NCI-H345 treated with DMSO at 0.1 percent for 48 hours (cell line): ENCODE measurements around the gene ARRDC1.

ENCODE experiments used
- DNase-seq: peaks from one replicate; lab custom pipeline; 2025; ENCODE audit not compliant: unreplicated experiment; lab: John Stamatoyannopoulos, UW

ARRDC1 gene

GRCh38 chr9:137632230-137633161, 27.0 kb downstream of the ARRDC1 start:
- DNase-seq: no peak

GRCh38 chr9:137634016-137634415, 28.5 kb downstream of the ARRDC1 start:
- DNase-seq: no peak

DNA sequence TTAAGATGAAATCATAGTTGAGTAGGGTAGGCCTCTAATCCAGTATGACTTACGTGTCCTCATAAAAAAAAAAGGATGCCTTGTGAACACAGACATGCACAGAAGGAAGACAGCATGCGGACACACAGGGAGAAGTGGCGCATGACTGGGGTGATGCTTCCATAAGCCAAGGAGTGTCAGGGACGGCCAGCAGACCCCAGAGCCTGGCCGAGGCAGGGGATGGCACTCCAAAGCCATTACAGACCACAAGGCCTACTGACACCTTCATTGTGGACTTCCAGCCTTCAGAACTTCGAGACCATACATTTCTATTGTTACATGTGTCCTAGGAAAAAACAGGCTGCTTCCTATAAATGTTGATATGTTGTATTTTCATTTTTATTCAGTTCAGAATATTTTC, 33.2 kb downstream of the ARRDC1 start:
- DNase-seq: no peak

DNA sequence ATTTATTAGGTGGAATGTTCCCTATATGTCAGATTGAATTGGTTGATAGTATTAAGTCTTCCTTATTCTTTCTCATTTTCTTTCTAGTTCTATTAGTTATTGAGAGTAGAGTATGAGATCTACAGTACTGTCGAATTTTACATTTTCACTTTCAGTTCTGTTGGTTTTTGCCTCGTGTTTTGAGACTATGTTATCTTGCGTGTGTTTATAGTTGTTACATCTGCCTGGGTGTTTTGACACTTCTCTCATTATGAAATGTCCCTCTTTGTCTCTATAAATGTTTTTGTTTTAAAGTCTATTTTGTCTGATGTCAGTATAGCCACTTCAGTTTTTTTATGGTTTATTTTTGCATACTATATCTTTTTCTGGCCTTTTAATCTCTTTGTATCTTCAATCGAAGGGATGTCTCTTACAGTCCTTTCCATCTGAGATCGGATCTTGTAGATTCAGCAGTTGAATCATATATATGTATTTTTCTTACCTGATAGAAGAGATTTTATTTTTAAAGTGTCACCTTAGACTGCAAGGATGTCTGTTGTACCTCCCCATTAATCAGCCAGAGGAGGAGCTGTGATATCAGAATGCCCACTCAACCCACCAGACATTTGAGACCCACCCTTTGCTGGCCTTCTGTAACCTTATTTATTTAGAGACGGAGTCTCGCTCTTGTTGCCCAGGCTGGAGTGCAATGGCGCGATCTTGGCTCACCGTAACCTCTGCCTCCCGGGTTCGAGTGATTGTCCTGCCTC, 34.0 kb downstream of the ARRDC1 start:
- no peak for DNase-seq

GRCh38 chr9:137640862-137641261, 35.4 kb downstream of the ARRDC1 start:
- DNase-seq: no peak

GRCh38 chr9:137642118-137642601, 36.7 kb downstream of the ARRDC1 start:
- DNase-seq: no peak

DNA sequence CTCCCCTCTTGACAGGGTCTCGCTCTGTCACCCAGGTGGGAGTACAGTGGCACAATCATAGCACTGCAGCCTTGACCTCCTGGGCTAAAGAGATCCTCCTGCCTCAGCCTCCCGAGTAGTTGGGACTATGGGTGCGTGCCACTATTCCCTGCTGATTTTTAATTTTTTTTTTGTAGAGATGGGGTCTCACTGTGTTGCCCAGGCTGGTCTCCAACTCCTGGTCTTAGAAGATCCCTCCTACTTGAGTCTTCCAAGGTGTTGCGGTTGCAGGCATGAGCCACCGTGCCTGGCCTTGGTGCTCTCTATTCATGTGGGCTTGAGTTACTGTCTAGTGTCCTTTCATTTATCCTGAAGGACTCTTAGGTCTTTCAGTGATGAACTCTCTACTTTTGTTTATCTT, 37.4 kb downstream of the ARRDC1 start:
- no peak for DNase-seq

GRCh38 chr9:137643921-137644320, 38.4 kb downstream of the ARRDC1 start:
- DNase-seq: no peak

DNA sequence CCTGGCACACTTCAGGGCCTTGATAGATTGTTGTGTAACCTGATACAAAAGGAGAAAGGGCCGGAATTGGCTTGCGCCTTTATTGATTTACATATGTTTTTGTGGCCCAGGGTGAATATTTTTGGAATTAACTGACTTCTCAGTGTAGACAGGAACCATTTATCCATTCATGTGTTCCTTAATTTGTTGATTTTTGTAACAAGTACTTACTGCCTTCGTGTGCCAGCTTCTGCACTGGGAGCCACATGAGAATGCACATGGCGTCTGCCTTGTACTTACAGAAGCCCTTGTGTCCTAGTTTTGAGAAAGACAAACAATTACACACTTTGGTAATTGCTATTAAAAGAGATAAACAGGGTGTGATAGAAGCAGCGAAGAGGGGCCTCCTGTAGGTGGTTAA, 39.7 kb downstream of the ARRDC1 start:
- no peak for DNase-seq

GRCh38 chr9:137646341-137646740, 40.9 kb downstream of the ARRDC1 start:
- no peak for DNase-seq

DNA sequence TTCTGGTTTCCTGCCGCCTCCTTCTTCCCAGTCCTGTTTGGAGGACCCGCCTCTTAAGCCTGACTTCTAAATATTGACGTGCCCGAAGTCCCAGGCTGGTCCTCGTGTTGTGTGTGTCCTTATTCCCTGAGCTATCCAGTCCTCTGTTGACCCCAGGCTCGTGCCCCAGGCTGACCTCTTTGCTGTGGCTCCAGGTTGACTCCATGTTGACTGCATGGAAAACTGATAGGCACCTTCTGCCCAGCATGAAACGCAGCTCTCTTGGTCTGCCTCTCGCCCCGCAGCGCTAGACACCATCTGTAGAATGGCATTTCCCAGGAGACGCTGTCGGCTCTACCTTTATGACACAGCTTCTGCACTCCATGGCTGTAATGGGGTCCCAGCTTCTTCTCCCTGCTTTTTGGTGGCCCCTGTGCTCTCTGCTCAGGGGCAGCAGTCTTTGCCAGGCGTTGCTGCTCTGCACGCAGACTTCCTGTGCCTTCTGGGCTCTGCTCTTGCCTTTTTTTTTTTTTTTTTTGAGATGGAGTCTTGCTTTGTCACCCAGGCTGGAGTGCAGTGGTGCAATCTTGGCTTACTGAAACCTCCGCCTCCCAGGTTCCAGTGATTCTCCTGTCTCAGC, 41.7 kb downstream of the ARRDC1 start:
- no peak for DNase-seq

DNA sequence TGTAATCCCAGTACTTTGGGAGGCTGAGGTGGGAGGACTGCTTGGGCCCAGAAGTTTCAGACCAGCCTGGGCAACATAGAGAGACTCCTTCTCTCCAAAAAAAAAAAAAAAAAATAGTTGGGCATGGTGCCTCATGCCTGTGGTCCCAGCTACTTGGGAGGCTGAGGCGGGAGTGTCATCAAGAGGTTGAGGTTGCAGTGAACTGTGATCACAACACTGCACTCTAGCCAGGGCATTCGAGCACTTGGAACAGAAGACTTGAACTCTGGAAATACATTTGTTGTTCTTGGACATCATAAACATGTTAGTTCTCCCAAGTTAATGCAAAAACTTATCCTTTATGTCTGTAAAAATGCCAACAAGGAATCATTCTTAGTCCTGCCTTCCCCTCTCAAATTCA, 42.9 kb downstream of the ARRDC1 start:
- DNase-seq: no peak

GRCh38 chr9:137649553-137649952, 44.1 kb downstream of the ARRDC1 start:
- DNase-seq: no peak

GRCh38 chr9:137650259-137650658, 44.8 kb downstream of the ARRDC1 start:
- no peak for DNase-seq

DNA sequence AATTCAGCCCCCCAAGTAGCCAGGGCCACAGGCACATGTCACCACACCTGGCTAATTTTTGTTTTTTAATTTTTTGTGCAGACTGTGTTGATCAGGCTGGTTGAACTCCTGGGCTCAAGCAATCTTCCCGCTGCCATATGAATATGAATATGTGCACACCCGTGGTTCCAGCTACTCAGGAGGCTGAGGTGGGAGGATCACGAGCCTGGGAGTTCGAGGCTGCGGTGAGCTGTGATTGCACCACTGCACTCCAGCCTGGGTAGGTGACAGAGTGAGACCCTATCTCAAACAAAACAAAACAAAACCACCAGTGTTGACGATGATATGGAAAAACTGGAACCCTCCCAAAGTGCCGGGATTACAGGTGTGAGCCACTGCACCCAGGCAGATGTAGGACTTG, 45.3 kb downstream of the ARRDC1 start:
- DNase-seq: no peak

GRCh38 chr9:137656416-137656815, 50.9 kb downstream of the ARRDC1 start:
- no peak for DNase-seq

- no peak for DNase-seq
Measured at GRCh38 chr9:137657606-137658005, 52.1 kb downstream of the ARRDC1 start.

GRCh38 chr9:137658781-137659180, 53.3 kb downstream of the ARRDC1 start:
- no peak for DNase-seq

DNA sequence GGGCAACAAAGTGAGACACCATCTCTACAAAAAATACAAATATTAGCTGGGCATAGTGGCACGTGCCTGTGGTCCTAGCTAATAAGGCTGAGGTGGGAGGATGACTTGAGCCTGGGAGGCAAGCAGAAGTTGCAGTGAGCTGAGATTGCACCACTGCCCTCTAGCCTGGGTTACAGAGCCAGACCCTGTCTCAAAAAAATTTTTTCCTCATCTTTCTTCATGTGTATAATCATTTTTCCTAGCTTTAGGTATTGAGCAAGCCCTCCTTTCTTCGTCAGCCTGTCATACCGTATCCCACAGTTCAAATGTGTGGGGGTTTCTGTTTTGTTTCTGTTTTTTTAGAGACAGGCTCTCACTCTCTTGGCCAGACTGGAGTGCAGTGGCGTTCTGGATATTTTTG, 54.7 kb downstream of the ARRDC1 start:
- DNase-seq: no peak

DNA sequence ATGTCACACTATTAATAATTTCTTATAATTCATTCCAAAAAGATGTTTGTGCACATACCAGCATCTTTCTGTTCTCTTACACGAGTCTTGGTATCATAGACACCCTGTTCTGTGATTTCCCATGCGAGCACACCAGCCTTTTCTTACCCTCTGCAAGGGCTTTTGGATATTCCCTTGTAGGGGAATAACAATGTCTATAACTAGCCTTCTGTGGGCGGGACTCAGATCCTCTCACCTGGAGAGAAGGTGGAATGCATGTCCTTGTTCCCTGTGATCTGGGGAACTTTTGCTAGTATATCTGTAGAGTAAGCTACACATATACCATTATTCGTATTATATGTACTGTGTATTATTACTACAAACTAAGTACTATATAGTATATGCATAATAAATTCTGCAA, 58.1 kb downstream of the ARRDC1 start:
- DNase-seq: no peak

DNA sequence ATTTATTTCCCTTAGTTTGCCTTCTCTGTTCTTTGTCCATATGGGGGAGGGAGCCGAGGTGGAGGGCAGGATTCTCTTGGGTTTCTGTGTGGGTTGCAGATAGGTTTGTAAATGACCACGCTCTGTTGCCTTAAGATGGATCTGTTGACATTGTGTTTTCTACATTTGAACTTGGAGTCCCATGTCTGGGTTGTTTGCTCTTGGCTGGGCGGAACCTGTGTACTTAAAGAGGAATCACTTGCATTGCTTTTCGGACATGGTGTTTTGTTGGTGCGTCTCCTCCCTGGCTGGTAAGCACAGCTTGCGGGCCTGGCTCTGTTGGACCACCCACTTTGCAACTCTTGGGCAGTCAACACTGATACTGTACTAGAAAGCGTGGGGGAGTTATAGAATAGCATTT, 59.2 kb downstream of the ARRDC1 start:
- DNase-seq: no peak
